HEK293 (cell line): ENCODE data around the gene S100A1.
"Not testable (repeated sequence)": the region's sequence is repeated elsewhere in the genome, so short reads cannot be mapped to it uniquely, and the experiment has no call there.

Experiments
- CTCF ChIA-PET: fragments of 350-600 bp; formaldehyde crosslinking; extraction: SDS; loops from one replicate; lab custom pipeline; 2021; ENCODE audit warnings: antibody characterized with exemption; lab: Yijun Ruan, JAX
- POLR2A ChIA-PET: fragments of 300-600 bp; formaldehyde crosslinking; extraction: SDS; loops from one replicate; lab custom pipeline; 2020; ENCODE audit warnings: antibody characterized with exemption, inconsistent platforms; lab: Yijun Ruan, JAX
- H3K27ac ChIP-seq: fragments of 200-500 bp; sonication (Bioruptor generic); 2 replicates; pipeline ENCODE4 v1.5.1; 2014; ENCODE audit warnings: low read depth, low read length, control low read depth, inconsistent platforms; ENCODE audit errors: extremely low read depth
- H3K36me3 ChIP-seq, 2 experiments: fragments of 200-500 bp in 1 of 2; sonication (Bioruptor generic) in 1 of 2; 1 replicate in 1 of 2; 2 replicates in 1 of 2; pipeline ENCODE4 v1.5.1; 2014 to 2017; ENCODE audit warnings: inconsistent platforms in 2 of 2, low read length in 2 of 2; ENCODE audit not compliant: control insufficient read depth in 2 of 2, insufficient read depth in 1 of 2
- H3K4me1 ChIP-seq: fragments of 200-500 bp; sonication (Bioruptor generic); 2 replicates; pipeline ENCODE4 v1.5.1; 2014; ENCODE audit warnings: mild to moderate bottlenecking, low read length, inconsistent platforms; ENCODE audit not compliant: control insufficient read depth, insufficient read depth
- H3K4me3 ChIP-seq: 2 replicates; pipeline ENCODE4 v1.5.1; 2011; ENCODE audit warnings: low read depth, mild to moderate bottlenecking, control low read depth, low read length, moderate library complexity
- H3K9me3 ChIP-seq: fragments of 200-500 bp; sonication (Bioruptor generic); 2 replicates; pipeline ENCODE4 v1.5.1; 2014; ENCODE audit warnings: low read depth, low read length, inconsistent platforms; ENCODE audit not compliant: control insufficient read depth, insufficient read depth
- IKZF3 ChIP-seq: fragments of 450-650 bp; IDR thresholded peaks from 2 replicates; pipeline ENCODE4 v1.5.0; 2018; ENCODE audit warnings: missing biosample characterization, mild to moderate bottlenecking, missing genetic modification characterization, moderate library complexity
- KLF9 ChIP-seq: fragments of 450-650 bp; formaldehyde crosslinking; IDR thresholded peaks from 2 replicates; pipeline ENCODE4 v1.5.1; 2016; ENCODE audit warnings: missing biosample characterization, missing genetic modification characterization, low read depth
- MZF1 ChIP-seq: fragments of 450-650 bp; formaldehyde crosslinking; IDR thresholded peaks from 2 replicates; pipeline ENCODE4 v1.5.1; 2017; ENCODE audit warnings: missing biosample characterization, missing genetic modification characterization, borderline replicate concordance
- RBAK ChIP-seq: fragments of 450-650 bp; formaldehyde crosslinking; IDR thresholded peaks from 2 replicates; pipeline ENCODE4 v1.5.1; 2016; ENCODE audit warnings: missing biosample characterization, missing genetic modification characterization
- REPIN1 ChIP-seq: fragments of 450-650 bp; formaldehyde crosslinking; IDR thresholded peaks from 2 replicates; pipeline ENCODE4 v1.5.1; 2017; ENCODE audit warnings: missing biosample characterization, missing genetic modification characterization, low read depth
- TRIM28 ChIP-seq: IDR thresholded peaks from 2 replicates; pipeline ENCODE4 v1.6.1; 2011; ENCODE audit warnings: low read length, control low read depth, borderline replicate concordance
- ZFP69B ChIP-seq: fragments of 450-650 bp; formaldehyde crosslinking; IDR thresholded peaks from 2 replicates; pipeline ENCODE4 v1.5.1; 2016; ENCODE audit warnings: missing biosample characterization, missing genetic modification characterization
- ZNF10 ChIP-seq: fragments of 450-650 bp; formaldehyde crosslinking; IDR thresholded peaks from 2 replicates; pipeline ENCODE4 v1.5.1; 2017; ENCODE audit warnings: missing biosample characterization, missing genetic modification characterization
- ZNF114 ChIP-seq: fragments of 450-650 bp; formaldehyde crosslinking; IDR thresholded peaks from 2 replicates; pipeline ENCODE4 v1.5.0; 2017; ENCODE audit warnings: missing biosample characterization, missing genetic modification characterization
- ZNF416 ChIP-seq: fragments of 450-650 bp; formaldehyde crosslinking; IDR thresholded peaks from 2 replicates; pipeline ENCODE4 v1.5.1; 2016; ENCODE audit warnings: missing biosample characterization, missing genetic modification characterization
- ZNF600 ChIP-seq: fragments of 450-650 bp; formaldehyde crosslinking; IDR thresholded peaks from 2 replicates; pipeline ENCODE4 v1.5.1; 2016; ENCODE audit warnings: missing biosample characterization, missing genetic modification characterization
- ZNF624 ChIP-seq: fragments of 450-650 bp; formaldehyde crosslinking; IDR thresholded peaks from 2 replicates; pipeline ENCODE4 v1.5.1; 2017; ENCODE audit warnings: missing biosample characterization, missing genetic modification characterization
- ZNF830 ChIP-seq: fragments of 450-650 bp; IDR thresholded peaks from 2 replicates; pipeline ENCODE4 v1.5.0; 2018; ENCODE audit warnings: missing biosample characterization, missing genetic modification characterization, low read depth, mild to moderate bottlenecking, moderate library complexity
- ZSCAN30 ChIP-seq: fragments of 450-650 bp; IDR thresholded peaks from 2 replicates; pipeline ENCODE4 v1.5.1; 2018; ENCODE audit warnings: missing biosample characterization, mild to moderate bottlenecking, missing genetic modification characterization, moderate library complexity
- TF ChIP-seq, protein P1 (sequence below): fragments of 450-650 bp; formaldehyde crosslinking; IDR thresholded peaks from 2 replicates; pipeline ENCODE4; 2016; ENCODE audit warnings: missing biosample characterization, missing genetic modification characterization
- TF ChIP-seq, protein P2 (sequence below): fragments of 450-650 bp; formaldehyde crosslinking; IDR thresholded peaks from 2 replicates; pipeline ENCODE4 v1.5.1; 2016; ENCODE audit warnings: missing biosample characterization, missing genetic modification characterization
- TF ChIP-seq, protein P3 (sequence below): fragments of 450-650 bp; formaldehyde crosslinking; IDR thresholded peaks from 2 replicates; pipeline ENCODE4 v1.5.1; 2016; ENCODE audit warnings: missing biosample characterization, missing genetic modification characterization
- TF ChIP-seq, protein P4 (sequence below): fragments of 450-650 bp; formaldehyde crosslinking; IDR thresholded peaks from 2 replicates; pipeline ENCODE4 v1.5.1; 2016; ENCODE audit warnings: missing biosample characterization, missing genetic modification characterization

Gene S100A1

DNA sequence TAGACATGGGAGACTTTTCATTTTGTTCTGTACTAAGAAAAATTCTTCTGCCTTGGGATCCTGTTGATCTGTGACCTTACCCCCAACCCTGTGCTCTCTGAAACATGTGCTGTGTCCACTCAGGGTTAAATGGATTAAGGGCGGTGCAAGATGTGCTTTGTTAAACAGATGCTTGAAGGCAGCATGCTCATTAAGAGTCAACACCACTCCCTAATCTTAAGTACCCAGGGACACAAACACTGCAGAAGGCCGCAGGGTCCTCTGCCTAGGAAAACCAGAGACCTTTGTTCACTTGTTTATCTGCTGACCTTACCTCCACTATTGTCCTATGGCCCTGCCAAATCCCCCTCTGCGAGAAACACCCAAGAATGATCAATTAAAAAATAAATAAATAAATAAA lies 44.7 kb upstream of the S100A1 start:
- H3K4me1 ChIP-seq, H3K9me3 ChIP-seq, H3K27ac ChIP-seq, POLR2A ChIA-PET, H3K36me3 ChIP-seq, H3K4me3 ChIP-seq: not testable (repeated sequence)
- CTCF ChIA-PET, result interaction anchor here (0.7 kb wide), 1 partner anchor 73 kb away, joined by 3 read pairs; no protein-coding TSS in a partner anchor

- Histone ChIP-seq H3K4me1 (no peaks in the 10 kb centered on the region), H3K36me3 (no peaks in the 10 kb centered on the region), H3K27ac (no peak overlapping the region), H3K9me3 (no peaks in the 10 kb centered on the region), H3K4me3 (no peak overlapping the region)
- ChIA-PET POLR2A (no interaction called here), CTCF (interaction anchor here (0.7 to 1.4 kb wide), 2 partner anchors 43 to 73 kb away, joined by 3 to 4 read pairs; partner anchors contain the start of gene S100A13)
- no peak for TF ChIP-seq ZSCAN30
- no peak for TF ChIP-seq IKZF3 (tag by site-specific recombination)
- TF ChIP-seq ZNF416 (tag by site-specific recombination), result no peak
- TF ChIP-seq REPIN1 (tag by site-specific recombination), result no peak
- TF ChIP-seq, protein P1, sequence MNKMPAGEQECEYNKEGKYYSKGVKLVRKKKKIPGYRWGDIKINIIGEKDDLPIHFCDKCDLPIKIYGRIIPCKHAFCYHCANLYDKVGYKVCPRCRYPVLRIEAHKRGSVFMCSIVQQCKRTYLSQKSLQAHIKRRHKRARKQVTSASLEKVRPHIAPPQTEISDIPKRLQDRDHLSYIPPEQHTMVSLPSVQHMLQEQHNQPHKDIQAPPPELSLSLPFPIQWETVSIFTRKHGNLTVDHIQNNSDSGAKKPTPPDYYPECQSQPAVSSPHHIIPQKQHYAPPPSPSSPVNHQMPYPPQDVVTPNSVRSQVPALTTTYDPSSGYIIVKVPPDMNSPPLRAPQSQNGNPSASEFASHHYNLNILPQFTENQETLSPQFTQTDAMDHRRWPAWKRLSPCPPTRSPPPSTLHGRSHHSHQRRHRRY (tag by site-specific recombination), result no peak
- no peak for TF ChIP-seq ZNF830 (tag by site-specific recombination)
- no peak for TF ChIP-seq ZNF114 (tag by site-specific recombination)
- no peak for TF ChIP-seq ZNF600 (tag by site-specific recombination)
- no peak for TF ChIP-seq RBAK (tag by site-specific recombination)
- no peak for TF ChIP-seq MZF1 (tag by site-specific recombination)
- TF ChIP-seq, protein P2, sequence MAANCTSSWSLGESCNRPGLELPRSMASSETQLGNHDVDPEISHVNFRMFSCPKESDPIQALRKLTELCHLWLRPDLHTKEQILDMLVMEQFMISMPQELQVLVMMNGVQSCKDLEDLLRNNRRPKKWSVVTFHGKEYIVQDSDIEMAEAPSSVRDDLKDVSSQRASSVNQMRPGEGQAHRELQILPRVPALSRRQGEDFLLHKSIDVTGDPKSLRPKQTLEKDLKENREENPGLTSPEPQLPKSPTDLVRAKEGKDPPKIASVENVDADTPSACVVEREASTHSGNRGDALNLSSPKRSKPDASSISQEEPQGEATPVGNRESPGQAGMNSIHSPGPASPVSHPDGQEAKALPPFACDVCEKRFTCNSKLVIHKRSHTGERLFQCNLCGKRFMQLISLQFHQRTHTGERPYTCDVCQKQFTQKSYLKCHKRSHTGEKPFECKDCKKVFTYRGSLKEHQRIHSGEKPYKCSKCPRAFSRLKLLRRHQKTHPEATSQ (tag by site-specific recombination), result no peak
- TF ChIP-seq ZNF10 (tag by site-specific recombination), result no peak
- TF ChIP-seq, protein P3, sequence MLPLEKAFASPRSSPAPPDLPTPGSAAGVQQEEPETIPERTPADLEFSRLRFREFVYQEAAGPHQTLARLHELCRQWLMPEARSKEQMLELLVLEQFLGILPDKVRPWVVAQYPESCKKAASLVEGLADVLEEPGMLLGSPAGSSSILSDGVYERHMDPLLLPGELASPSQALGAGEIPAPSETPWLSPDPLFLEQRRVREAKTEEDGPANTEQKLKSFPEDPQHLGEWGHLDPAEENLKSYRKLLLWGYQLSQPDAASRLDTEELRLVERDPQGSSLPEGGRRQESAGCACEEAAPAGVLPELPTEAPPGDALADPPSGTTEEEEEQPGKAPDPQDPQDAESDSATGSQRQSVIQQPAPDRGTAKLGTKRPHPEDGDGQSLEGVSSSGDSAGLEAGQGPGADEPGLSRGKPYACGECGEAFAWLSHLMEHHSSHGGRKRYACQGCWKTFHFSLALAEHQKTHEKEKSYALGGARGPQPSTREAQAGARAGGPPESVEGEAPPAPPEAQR, result no peak
- no peak for TF ChIP-seq TRIM28
- no peak for TF ChIP-seq ZNF624
- no peak for TF ChIP-seq KLF9 (tag by site-specific recombination)
- TF ChIP-seq ZFP69B (tag by site-specific recombination), result no peak
- TF ChIP-seq, protein P4, sequence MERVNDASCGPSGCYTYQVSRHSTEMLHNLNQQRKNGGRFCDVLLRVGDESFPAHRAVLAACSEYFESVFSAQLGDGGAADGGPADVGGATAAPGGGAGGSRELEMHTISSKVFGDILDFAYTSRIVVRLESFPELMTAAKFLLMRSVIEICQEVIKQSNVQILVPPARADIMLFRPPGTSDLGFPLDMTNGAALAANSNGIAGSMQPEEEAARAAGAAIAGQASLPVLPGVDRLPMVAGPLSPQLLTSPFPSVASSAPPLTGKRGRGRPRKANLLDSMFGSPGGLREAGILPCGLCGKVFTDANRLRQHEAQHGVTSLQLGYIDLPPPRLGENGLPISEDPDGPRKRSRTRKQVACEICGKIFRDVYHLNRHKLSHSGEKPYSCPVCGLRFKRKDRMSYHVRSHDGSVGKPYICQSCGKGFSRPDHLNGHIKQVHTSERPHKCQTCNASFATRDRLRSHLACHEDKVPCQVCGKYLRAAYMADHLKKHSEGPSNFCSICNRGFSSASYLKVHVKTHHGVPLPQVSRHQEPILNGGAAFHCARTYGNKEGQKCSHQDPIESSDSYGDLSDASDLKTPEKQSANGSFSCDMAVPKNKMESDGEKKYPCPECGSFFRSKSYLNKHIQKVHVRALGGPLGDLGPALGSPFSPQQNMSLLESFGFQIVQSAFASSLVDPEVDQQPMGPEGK (tag by site-specific recombination), result no peak
Observed at GRCh38 chr1:153583976-153584375, 44.3 kb upstream of the S100A1 start.
